GM12878 (cell line): ENCODE results near the gene CACNA1A.

Experiments
- EGR1 ChIP-seq, 2 experiments: IDR thresholded peaks; 1 replicate in 1 of 2; 2 replicates in 1 of 2; pipeline ENCODE4 v1.6.1; 2011 to 2012; ENCODE audit warnings: low read depth in 2 of 2, low read length in 2 of 2, borderline replicate concordance in 1 of 2, mild to moderate bottlenecking in 1 of 2, moderate library complexity in 1 of 2
- EP300 ChIP-seq, 2 experiments: fragments of 150-350 bp in 1 of 2; IDR thresholded peaks; 2 replicates each; pipeline ENCODE4 v1.6.1; 2011 to 2012; ENCODE audit warnings: low read depth in 2 of 2, low read length in 2 of 2, borderline replicate concordance in 1 of 2, improper control_type of control experiment in 1 of 2, inconsistent platforms in 1 of 2; ENCODE audit not compliant: control insufficient read depth in 1 of 2
- HDAC2 ChIP-seq: fragments of 200-600 bp; sonication (generic); IDR thresholded peaks from 2 replicates; pipeline ENCODE4 v1.6.1; 2017
- KDM1A ChIP-seq: fragments of 200-600 bp; sonication (generic); IDR thresholded peaks from 2 replicates; pipeline ENCODE4 v1.6.1; 2016; ENCODE audit warnings: borderline replicate concordance
- POLR2A ChIP-seq: IDR thresholded peaks from 2 replicates; pipeline ENCODE4 v1.6.1; 2011; ENCODE audit warnings: low read depth, mild to moderate bottlenecking, low read length
- POLR2AphosphoS5 ChIP-seq: IDR thresholded peaks from 2 replicates; pipeline ENCODE4 v1.6.1; 2011; ENCODE audit warnings: mild to moderate bottlenecking, low read length, inconsistent platforms
- SP1 ChIP-seq: IDR thresholded peaks from one replicate; pipeline ENCODE4 v1.6.1; 2011; ENCODE audit warnings: low read depth, low read length
- TAF1 ChIP-seq: IDR thresholded peaks from 2 replicates; pipeline ENCODE4 v1.6.1; 2011; ENCODE audit warnings: mild to moderate bottlenecking, low read depth, low read length, borderline replicate concordance
- TF ChIP-seq, protein P1 (sequence below), 3 experiments: IDR thresholded peaks in 2 of 3; conservative IDR thresholded peaks in 1 of 3; 2 replicates each; pipeline ENCODE4 v1.5.1; 2011; ENCODE audit warnings: low read depth in 3 of 3, low read length in 3 of 3, mild to moderate bottlenecking in 3 of 3, control low read depth in 2 of 3, moderate library complexity in 2 of 3, inconsistent platforms in 1 of 3, mixed read lengths in 1 of 3; ENCODE audit not compliant: control insufficient read depth in 2 of 3, insufficient read depth in 1 of 3; ENCODE audit errors: extremely low read depth in 1 of 3

DNA sequence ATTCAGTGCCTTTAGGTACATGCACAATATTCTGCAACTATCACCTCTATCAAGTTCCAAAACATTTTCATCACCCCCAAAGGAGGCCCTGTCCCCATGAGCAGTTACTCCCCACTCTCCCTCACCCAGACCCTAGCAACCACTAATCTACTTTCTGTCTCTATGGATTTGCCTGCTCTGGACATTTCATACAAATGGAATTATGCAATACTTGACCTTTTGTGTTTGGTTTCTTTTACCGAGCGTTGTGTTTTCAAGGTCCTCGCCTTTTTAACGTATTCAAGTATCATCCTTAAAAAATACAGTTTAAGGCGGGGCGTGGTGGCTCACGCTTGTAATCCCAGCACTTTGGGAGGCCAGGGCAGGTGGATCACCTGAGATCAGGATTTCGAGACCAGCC is 196.4 kb downstream of the CACNA1A start:
- TF ChIP-seq, protein P1, sequence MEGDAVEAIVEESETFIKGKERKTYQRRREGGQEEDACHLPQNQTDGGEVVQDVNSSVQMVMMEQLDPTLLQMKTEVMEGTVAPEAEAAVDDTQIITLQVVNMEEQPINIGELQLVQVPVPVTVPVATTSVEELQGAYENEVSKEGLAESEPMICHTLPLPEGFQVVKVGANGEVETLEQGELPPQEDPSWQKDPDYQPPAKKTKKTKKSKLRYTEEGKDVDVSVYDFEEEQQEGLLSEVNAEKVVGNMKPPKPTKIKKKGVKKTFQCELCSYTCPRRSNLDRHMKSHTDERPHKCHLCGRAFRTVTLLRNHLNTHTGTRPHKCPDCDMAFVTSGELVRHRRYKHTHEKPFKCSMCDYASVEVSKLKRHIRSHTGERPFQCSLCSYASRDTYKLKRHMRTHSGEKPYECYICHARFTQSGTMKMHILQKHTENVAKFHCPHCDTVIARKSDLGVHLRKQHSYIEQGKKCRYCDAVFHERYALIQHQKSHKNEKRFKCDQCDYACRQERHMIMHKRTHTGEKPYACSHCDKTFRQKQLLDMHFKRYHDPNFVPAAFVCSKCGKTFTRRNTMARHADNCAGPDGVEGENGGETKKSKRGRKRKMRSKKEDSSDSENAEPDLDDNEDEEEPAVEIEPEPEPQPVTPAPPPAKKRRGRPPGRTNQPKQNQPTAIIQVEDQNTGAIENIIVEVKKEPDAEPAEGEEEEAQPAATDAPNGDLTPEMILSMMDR (IDR thresholded peaks at IDR 0.05 in 2 of 3, conservative IDR thresholded peaks at IDR 0.05 in 1 of 3; ENCODE audit: control insufficient read depth in 2 of 3, extremely low read depth in 1 of 3, insufficient read depth in 1 of 3, low read depth in 3 of 3, low read length in 3 of 3) = no peak
- no peak for TF ChIP-seq EP300 (IDR thresholded peaks at IDR 0.05; ENCODE audit: borderline replicate concordance in 1 of 2, control insufficient read depth in 1 of 2, low read depth in 2 of 2, low read length in 2 of 2)
- TF ChIP-seq KDM1A = no peak
- TF ChIP-seq HDAC2 = no peak
- no peak for TF ChIP-seq SP1
- no peak for TF ChIP-seq EGR1 (IDR thresholded peaks at IDR 0.05; ENCODE audit: borderline replicate concordance in 1 of 2, low read depth in 2 of 2, low read length in 2 of 2)
- no peak for TF ChIP-seq TAF1
- TF ChIP-seq POLR2AphosphoS5 = no peak
- TF ChIP-seq POLR2A = no peak
